Measurements from ENCODE around the gene ZFHX3.

Gene ZFHX3

GRCh38 chr16:72957303-72958277 is 90.3 kb downstream of the ZFHX3 start:
- no peak for DNase-seq (ENCODE audit: low read depth in 2 of 3, low spot score in 2 of 3)

- DNase-seq (ENCODE audit: low read depth in 2 of 3, low spot score in 2 of 3), result no peak
Observed at GRCh38 chr16:72956124-72957064, 91.5 kb downstream of the ZFHX3 start.

- no peak for DNase-seq (ENCODE audit: low read depth in 2 of 3, low spot score in 2 of 3)
Observed at GRCh38 chr16:72952811-72953271, 95.1 kb downstream of the ZFHX3 start.

- no peak for DNase-seq (ENCODE audit: low read depth in 2 of 3, low spot score in 2 of 3)
Observed at GRCh38 chr16:72952404-72952803, 95.5 kb downstream of the ZFHX3 start.

GRCh38 chr16:72951916-72952315 is 96.0 kb downstream of the ZFHX3 start:
- no peak for DNase-seq (ENCODE audit: low read depth in 2 of 3, low spot score in 2 of 3)

- DNase-seq (ENCODE audit: low read depth in 2 of 3, low spot score in 2 of 3), result no peak
Observed at GRCh38 chr16:72950669-72951068, 97.3 kb downstream of the ZFHX3 start.

- DNase-seq (ENCODE audit: low read depth in 2 of 3, low spot score in 2 of 3), result no peak
Observed at GRCh38 chr16:72948238-72948829, 99.6 kb downstream of the ZFHX3 start.

GRCh38 chr16:72947379-72948237 is 100.3 kb downstream of the ZFHX3 start:
- DNase-seq (ENCODE audit: low read depth in 2 of 3, low spot score in 2 of 3), result no peak

- DNase-seq (ENCODE audit: low read depth in 2 of 3, low spot score in 2 of 3), result no peak
Observed at GRCh38 chr16:72946474-72947194, 101.3 kb downstream of the ZFHX3 start.

GRCh38 chr16:72946063-72946462 is 101.9 kb downstream of the ZFHX3 start:
- DNase-seq (ENCODE audit: low read depth in 2 of 3, low spot score in 2 of 3), result no peak

- DNase-seq (ENCODE audit: low read depth in 2 of 3, low spot score in 2 of 3), result no peak
Observed at GRCh38 chr16:72945611-72946010, 102.3 kb downstream of the ZFHX3 start.

GRCh38 chr16:72944757-72945485 is 103.0 kb downstream of the ZFHX3 start:
- DNase-seq (ENCODE audit: low read depth in 2 of 3, low spot score in 2 of 3), result no peak

GRCh38 chr16:72942021-72942420 is 105.9 kb downstream of the ZFHX3 start:
- DNase-seq (ENCODE audit: low read depth in 2 of 3, low spot score in 2 of 3), result no peak

- no peak for DNase-seq (ENCODE audit: low read depth in 2 of 3, low spot score in 2 of 3)
Observed at GRCh38 chr16:72940886-72941285, 107.0 kb downstream of the ZFHX3 start.

GRCh38 chr16:72939247-72939646 is 108.7 kb downstream of the ZFHX3 start:
- no peak for DNase-seq (ENCODE audit: low read depth in 2 of 3, low spot score in 2 of 3)

- DNase-seq (ENCODE audit: low read depth in 2 of 3, low spot score in 2 of 3), result no peak
Observed at GRCh38 chr16:72938795-72939164, 109.1 kb downstream of the ZFHX3 start.

- no peak for DNase-seq (ENCODE audit: low read depth in 2 of 3, low spot score in 2 of 3)
Observed at GRCh38 chr16:72937916-72938794, 109.8 kb downstream of the ZFHX3 start.

GRCh38 chr16:72937360-72937759 is 110.6 kb downstream of the ZFHX3 start:
- no peak for DNase-seq (ENCODE audit: low read depth in 2 of 3, low spot score in 2 of 3)

Measured in activated CD8-positive, alpha-beta memory T cell treated with anti-CD3 and anti-CD28 coated beads for 48 hours (primary cell).